HepG2 (cell line): Measurements from ENCODE around the gene CALD1.

ENCODE experiments used
- CTCF ChIP-seq: sonication (generic); formaldehyde crosslinking; IDR thresholded peaks from 2 replicates; pipeline ENCODE4 v1.5.0; 2020; ENCODE audit warnings: mild to moderate bottlenecking, missing genetic modification reagents, moderate library complexity
- DPF2 ChIP-seq: sonication (generic); formaldehyde crosslinking; IDR thresholded peaks from 2 replicates; pipeline ENCODE4 v1.4.0; 2020; ENCODE audit warnings: mild to moderate bottlenecking, low read depth, missing genetic modification reagents, borderline replicate concordance
- POLR2A ChIP-seq, 2 experiments: IDR thresholded peaks; 2 replicates each; pipeline ENCODE4 v1.6.1; 2011; ENCODE audit warnings: low read depth in 2 of 2, low read length in 2 of 2, mild to moderate bottlenecking in 1 of 2, moderate library complexity in 1 of 2; ENCODE audit not compliant: insufficient read depth in 1 of 2
- POLR2AphosphoS5 ChIP-seq: IDR thresholded peaks from 2 replicates; pipeline ENCODE4 v1.6.1; 2012; ENCODE audit warnings: low read depth, low read length
- SETDB1 ChIP-seq: sonication (generic); formaldehyde crosslinking; IDR thresholded peaks from 2 replicates; pipeline ENCODE4 v1.5.1; 2020; ENCODE audit warnings: missing genetic modification reagents, mild to moderate bottlenecking, borderline replicate concordance
- TF ChIP-seq, protein P1 (sequence below): IDR thresholded peaks from 2 replicates; pipeline ENCODE4 v1.6.1; 2016; ENCODE audit warnings: missing compliant biosample characterization, missing genetic modification reagents, borderline replicate concordance

DNA sequence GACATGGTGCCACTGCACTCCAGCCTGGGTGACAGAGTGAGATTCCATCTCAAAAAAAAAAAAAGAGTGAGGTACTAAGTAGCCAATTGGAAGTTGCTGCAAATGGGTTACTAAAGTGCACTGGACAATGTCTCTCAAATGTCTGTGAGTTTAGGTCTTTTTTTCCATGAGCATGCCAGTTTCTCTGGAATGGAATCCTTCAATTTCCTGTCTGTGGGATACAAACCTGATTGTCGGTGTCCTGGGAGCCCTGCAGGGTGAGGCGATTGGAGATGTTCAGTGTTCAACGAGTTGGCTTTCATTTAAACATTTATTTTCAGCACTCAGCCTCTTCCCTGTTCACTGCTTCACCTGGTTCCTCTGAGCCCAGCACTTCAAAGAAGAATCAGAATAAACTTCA lies 5.3 kb upstream of the CALD1 start:
- TF ChIP-seq CTCF (CRISPR knock-in tag) (no peak), SETDB1 (CRISPR knock-in tag) (no peak), POLR2AphosphoS5 (no peak), POLR2A (IDR thresholded peaks at IDR 0.05; ENCODE audit: insufficient read depth in 1 of 2, low read depth in 2 of 2, low read length in 2 of 2) (no peak), DPF2 (CRISPR knock-in tag) (no peak)
- TF ChIP-seq, protein P1, sequence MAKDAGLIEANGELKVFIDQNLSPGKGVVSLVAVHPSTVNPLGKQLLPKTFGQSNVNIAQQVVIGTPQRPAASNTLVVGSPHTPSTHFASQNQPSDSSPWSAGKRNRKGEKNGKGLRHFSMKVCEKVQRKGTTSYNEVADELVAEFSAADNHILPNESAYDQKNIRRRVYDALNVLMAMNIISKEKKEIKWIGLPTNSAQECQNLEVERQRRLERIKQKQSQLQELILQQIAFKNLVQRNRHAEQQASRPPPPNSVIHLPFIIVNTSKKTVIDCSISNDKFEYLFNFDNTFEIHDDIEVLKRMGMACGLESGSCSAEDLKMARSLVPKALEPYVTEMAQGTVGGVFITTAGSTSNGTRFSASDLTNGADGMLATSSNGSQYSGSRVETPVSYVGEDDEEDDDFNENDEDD, result no peak
